ENCODE data around the gene KRTAP12-1.

Gene KRTAP12-1

DNA sequence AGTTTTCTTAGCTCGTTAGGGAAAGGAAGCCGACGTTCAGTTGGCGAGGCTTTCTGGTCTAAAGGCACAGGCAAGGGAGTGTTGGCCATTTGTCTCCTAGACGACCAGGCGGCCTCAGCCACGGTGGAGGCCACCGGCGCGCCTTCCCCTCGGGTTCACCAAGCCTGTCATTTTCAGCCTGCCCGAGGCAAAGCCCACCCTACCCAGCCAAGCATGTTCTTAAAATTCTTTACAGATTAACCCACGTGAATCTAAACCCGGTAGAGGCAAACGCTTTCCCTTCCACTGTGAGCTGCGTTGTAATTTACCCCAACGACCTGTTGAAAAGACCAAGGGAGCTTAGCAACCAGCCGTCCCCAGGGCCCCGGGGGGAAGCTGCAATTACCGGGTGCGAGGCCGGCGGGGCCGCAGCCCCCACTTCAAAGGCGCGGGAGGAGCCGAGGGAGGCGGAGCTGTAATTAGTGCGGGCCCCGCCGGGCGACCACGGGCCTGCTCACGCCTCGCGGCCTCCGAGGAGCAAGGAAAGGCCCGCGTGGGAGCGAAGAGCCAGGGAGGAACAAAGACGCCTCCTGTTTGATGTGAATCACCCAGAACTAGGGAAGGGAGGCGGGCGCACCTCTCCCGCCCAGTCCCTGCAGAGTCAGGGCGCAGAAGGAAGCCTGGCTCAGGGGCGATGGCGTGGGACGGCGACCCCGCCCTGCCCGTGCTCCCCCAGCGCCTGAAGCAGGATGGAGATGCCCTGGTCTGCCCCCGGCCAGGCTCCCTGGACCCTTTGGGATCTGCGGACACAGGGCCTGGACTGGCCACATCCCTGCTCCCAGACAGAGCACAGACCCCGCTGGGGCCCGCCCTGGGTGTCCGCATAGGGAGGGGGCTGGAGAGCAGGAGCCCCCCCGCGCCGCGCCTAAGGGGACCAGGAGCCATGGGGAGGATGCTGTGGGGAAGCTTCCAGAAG lies 41.5 kb upstream of the KRTAP12-1 start:
- peaks cover 0 to 9% of the 10 kb centered on the region in 2 donors for H3K4me1 ChIP-seq (ENCODE audit: control insufficient read depth in 1 of 2, insufficient read depth in 2 of 2, low read length in 2 of 2)
- H3K27ac ChIP-seq (ENCODE audit: low read length), result no peak overlapping the region
- no peaks in the 10 kb centered on the region for H3K9me3 ChIP-seq (ENCODE audit: control insufficient read depth in 1 of 2, low read length in 2 of 2)
- peak overlapping the region in 1 of 2 donors; percentile 8 for H3K4me3 ChIP-seq (ENCODE audit: low read depth in 1 of 2, low read length in 2 of 2)
- no peaks in the 10 kb centered on the region for H3K36me3 ChIP-seq (ENCODE audit: control insufficient read depth in 1 of 2, insufficient read depth in 2 of 2, low read length in 2 of 2)
- peaks cover 22% of the 10 kb centered on the region for H3K27me3 ChIP-seq (ENCODE audit: low read depth, low read length)

DNA sequence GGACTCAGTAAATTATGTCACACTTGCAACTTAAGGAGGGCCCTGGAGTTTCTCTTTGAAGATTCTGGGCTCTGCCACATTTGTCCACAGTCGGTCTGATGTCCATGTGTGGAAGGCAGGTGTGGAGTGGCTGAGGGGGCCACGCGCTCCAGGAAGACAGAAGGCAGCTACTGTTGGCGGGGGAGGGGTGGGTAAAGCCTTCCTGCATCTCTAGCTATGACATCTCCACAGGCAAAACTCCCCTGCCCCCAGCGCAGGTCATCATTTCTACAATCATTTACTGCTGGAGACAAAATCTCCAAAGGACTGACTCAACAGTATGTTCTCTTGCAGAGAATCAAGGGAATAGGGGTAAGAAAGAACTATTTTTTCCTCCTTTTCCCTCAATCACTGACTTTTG lies 40.8 kb upstream of the KRTAP12-1 start:
- peaks cover 0 to 9% of the 10 kb centered on the region in 2 donors for H3K4me1 ChIP-seq (ENCODE audit: control insufficient read depth in 1 of 2, insufficient read depth in 2 of 2, low read length in 2 of 2)
- H3K9me3 ChIP-seq (ENCODE audit: control insufficient read depth in 1 of 2, low read length in 2 of 2), result no peaks in the 10 kb centered on the region
- H3K27me3 ChIP-seq (ENCODE audit: low read depth, low read length), result peaks cover 22% of the 10 kb centered on the region
- no peaks in the 10 kb centered on the region for H3K36me3 ChIP-seq (ENCODE audit: control insufficient read depth in 1 of 2, insufficient read depth in 2 of 2, low read length in 2 of 2)
- H3K4me3 ChIP-seq (ENCODE audit: low read depth in 1 of 2, low read length in 2 of 2), result peak overlapping the region in 1 of 2 donors; percentile 8
- H3K27ac ChIP-seq (ENCODE audit: low read length), result no peak overlapping the region

DNA sequence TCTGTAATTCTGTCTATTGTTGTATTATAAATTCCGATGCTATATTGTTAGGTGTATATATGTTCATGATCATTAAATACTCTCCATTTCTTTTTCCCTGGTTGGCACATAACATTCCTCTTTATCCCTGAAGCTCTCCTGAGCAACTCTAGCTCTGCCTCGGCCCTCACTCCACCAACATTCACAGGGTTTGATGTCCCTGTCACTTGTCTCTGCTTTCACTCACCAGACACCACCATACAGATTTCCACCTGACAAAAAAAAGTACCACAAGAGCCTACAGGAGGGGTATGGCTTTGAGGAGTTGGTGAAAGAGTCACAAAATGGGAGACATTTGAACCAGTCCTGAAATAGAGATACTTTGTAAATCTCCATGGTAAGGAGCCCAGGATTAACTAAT lies 38.2 kb upstream of the KRTAP12-1 start:
- Histone ChIP-seq H3K36me3 (ENCODE audit: control insufficient read depth in 1 of 2, insufficient read depth in 2 of 2, low read length in 2 of 2) (no peaks in the 10 kb centered on the region), H3K27ac (ENCODE audit: low read length) (no peak overlapping the region), H3K27me3 (ENCODE audit: low read depth, low read length) (peaks cover 16% of the 10 kb centered on the region), H3K4me1 (ENCODE audit: control insufficient read depth in 1 of 2, insufficient read depth in 2 of 2, low read length in 2 of 2) (peaks cover 0 to 9% of the 10 kb centered on the region in 2 donors), H3K4me3 (ENCODE audit: low read depth in 1 of 2, low read length in 2 of 2) (no peak overlapping the region), H3K9me3 (ENCODE audit: control insufficient read depth in 1 of 2, low read length in 2 of 2) (no peaks in the 10 kb centered on the region)

DNA sequence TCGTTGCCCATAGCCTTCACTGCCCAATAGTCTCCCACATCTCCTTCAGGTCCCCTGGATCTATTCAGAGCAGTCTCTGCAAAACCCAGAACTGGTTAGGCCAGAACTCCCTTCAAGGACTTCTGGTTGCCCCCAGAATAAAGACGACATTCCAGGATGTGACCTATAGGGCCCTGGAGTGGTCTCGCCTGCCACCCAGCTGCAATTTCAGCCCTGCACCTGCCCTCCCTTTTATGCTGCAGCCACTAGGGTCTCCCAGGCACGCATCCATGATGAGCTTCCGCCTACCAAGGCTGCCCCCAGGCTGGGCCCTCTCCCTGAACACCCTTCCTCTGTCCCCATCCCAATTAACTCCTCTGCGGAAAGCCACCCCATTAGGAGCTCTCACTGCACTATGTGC lies 36.6 kb upstream of the KRTAP12-1 start:
- Histone ChIP-seq H3K36me3 (ENCODE audit: control insufficient read depth in 1 of 2, insufficient read depth in 2 of 2, low read length in 2 of 2) (no peaks in the 10 kb centered on the region), H3K9me3 (ENCODE audit: control insufficient read depth in 1 of 2, low read length in 2 of 2) (no peaks in the 10 kb centered on the region), H3K4me3 (ENCODE audit: low read depth in 1 of 2, low read length in 2 of 2) (no peak overlapping the region), H3K27ac (ENCODE audit: low read length) (no peak overlapping the region), H3K4me1 (ENCODE audit: control insufficient read depth in 1 of 2, insufficient read depth in 2 of 2, low read length in 2 of 2) (peaks cover 0 to 6% of the 10 kb centered on the region in 2 donors), H3K27me3 (ENCODE audit: low read depth, low read length) (peaks cover 22% of the 10 kb centered on the region)

DNA sequence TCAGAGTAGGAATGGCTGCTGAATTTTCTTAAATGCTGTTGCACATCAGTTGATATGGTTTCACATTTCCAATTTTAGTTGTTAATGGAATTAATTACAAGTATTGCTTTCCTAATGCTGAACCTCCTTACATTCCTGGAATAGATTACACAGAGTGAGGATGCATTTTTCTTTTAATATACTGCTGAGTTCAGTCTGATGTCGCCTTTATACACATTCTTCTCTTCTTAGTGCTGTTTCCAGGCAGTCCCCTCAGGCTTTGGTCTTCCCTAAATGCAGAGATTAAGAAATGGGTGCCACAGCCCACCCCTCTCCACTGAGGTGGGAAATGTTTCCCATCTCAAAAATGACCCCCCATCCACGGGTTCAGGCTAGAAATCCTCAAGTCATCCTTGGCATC lies 36.1 kb upstream of the KRTAP12-1 start:
- no peaks in the 10 kb centered on the region for H3K9me3 ChIP-seq (ENCODE audit: control insufficient read depth in 1 of 2, low read length in 2 of 2)
- peaks cover 22% of the 10 kb centered on the region for H3K27me3 ChIP-seq (ENCODE audit: low read depth, low read length)
- peaks cover 0 to 2% of the 10 kb centered on the region in 2 donors for H3K4me1 ChIP-seq (ENCODE audit: control insufficient read depth in 1 of 2, insufficient read depth in 2 of 2, low read length in 2 of 2)
- no peak overlapping the region for H3K4me3 ChIP-seq (ENCODE audit: low read depth in 1 of 2, low read length in 2 of 2)
- no peak overlapping the region for H3K27ac ChIP-seq (ENCODE audit: low read length)
- no peaks in the 10 kb centered on the region for H3K36me3 ChIP-seq (ENCODE audit: control insufficient read depth in 1 of 2, insufficient read depth in 2 of 2, low read length in 2 of 2)

DNA sequence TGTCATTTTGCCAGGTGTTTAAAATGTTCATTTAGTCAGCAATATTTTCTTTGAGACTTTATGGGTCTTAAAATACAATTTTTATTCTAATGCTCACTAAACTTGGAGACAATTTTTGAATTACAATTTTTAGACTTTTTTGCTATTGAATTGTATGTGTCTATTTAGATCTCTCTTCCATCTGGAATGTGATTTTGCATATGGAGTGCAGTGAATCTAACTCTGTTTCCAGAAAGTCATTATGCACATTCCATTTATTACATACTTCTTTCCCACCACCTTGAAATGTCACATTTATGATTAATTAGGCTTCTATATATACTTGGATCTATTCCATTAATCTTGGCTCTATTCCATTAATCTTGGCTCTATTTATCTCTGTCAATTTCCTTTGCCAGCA lies 35.0 kb upstream of the KRTAP12-1 start:
- Histone ChIP-seq H3K4me1 (ENCODE audit: control insufficient read depth in 1 of 2, insufficient read depth in 2 of 2, low read length in 2 of 2) (no peaks in the 10 kb centered on the region), H3K4me3 (ENCODE audit: low read depth in 1 of 2, low read length in 2 of 2) (no peak overlapping the region), H3K27ac (ENCODE audit: low read length) (no peak overlapping the region), H3K36me3 (ENCODE audit: control insufficient read depth in 1 of 2, insufficient read depth in 2 of 2, low read length in 2 of 2) (no peaks in the 10 kb centered on the region), H3K9me3 (ENCODE audit: control insufficient read depth in 1 of 2, low read length in 2 of 2) (no peaks in the 10 kb centered on the region), H3K27me3 (ENCODE audit: low read depth, low read length) (peaks cover 25% of the 10 kb centered on the region)

DNA sequence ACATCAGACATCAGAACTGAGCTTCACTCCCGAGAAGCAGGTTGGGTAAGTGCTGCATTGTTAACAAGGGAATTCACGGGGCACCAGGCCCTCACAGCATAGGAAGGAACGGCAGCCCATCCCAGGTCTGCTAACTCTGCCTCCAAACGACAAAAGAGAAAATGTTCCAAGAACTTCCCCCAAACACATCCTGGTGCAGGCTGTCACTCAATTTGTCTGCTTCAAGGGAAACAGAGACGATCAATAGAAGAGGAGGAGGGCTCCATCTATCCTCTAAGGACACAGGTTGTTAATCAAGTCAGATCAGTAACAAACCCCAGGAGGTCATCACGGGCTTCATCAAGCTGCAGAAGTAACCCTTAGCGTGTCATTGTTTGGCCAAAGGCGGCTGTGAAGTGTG lies 32.9 kb upstream of the KRTAP12-1 start:
- H3K9me3 ChIP-seq (ENCODE audit: control insufficient read depth in 1 of 2, low read length in 2 of 2), result no peaks in the 10 kb centered on the region
- H3K27ac ChIP-seq (ENCODE audit: low read length), result no peak overlapping the region
- no peaks in the 10 kb centered on the region for H3K36me3 ChIP-seq (ENCODE audit: control insufficient read depth in 1 of 2, insufficient read depth in 2 of 2, low read length in 2 of 2)
- peaks cover 39% of the 10 kb centered on the region for H3K27me3 ChIP-seq (ENCODE audit: low read depth, low read length)
- H3K4me3 ChIP-seq (ENCODE audit: low read depth in 1 of 2, low read length in 2 of 2), result no peak overlapping the region
- H3K4me1 ChIP-seq (ENCODE audit: control insufficient read depth in 1 of 2, insufficient read depth in 2 of 2, low read length in 2 of 2), result peaks cover 0 to 12% of the 10 kb centered on the region in 2 donors

DNA sequence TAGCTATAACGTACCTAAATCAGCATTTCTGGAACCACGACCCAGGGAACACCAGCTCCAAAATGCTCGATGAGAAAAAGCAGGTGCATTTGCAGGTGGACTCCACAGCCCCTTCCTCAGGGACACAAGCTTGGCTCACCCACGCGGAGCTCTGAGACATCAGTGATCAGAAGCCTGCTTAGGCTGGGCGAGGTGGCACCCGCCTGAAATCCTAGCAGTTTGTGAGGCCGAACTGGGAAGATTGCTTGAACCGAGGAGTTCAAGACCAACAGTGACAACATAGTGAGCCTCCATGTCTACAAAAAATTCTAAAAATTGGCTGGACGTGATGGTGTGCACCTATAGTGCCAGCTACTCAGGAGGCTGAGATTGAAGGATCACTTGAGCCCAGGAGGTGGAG lies 31.9 kb upstream of the KRTAP12-1 start:
- H3K27me3 ChIP-seq (ENCODE audit: low read depth, low read length), result peaks cover 47% of the 10 kb centered on the region
- no peaks in the 10 kb centered on the region for H3K9me3 ChIP-seq (ENCODE audit: control insufficient read depth in 1 of 2, low read length in 2 of 2)
- H3K36me3 ChIP-seq (ENCODE audit: control insufficient read depth in 1 of 2, insufficient read depth in 2 of 2, low read length in 2 of 2), result no peaks in the 10 kb centered on the region
- H3K4me3 ChIP-seq (ENCODE audit: low read depth in 1 of 2, low read length in 2 of 2), result no peak overlapping the region
- no peak overlapping the region for H3K27ac ChIP-seq (ENCODE audit: low read length)
- peaks cover 0 to 21% of the 10 kb centered on the region in 2 donors for H3K4me1 ChIP-seq (ENCODE audit: control insufficient read depth in 1 of 2, insufficient read depth in 2 of 2, low read length in 2 of 2)

DNA sequence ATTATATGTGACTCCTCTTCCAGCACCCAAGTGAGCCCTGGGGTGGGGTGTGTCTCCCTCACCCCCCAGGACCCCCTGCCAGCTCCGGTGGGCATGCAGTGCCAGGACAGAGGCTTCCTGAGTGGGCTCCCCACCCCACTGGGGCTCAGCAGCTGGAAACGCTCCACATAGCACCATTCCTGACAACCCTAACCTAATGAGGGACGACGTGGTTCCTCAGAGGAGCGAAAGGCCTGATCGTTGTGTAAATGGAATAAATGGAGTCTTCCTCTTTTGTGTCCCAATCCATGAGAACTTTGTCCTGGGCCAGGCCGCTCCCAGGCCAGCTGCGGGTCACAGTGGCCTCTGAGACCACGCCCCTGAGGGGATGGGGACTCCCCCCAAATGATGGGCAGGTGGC lies 31.2 kb upstream of the KRTAP12-1 start:
- H3K27me3 ChIP-seq (ENCODE audit: low read depth, low read length), result peaks cover 50% of the 10 kb centered on the region
- peaks cover 0 to 21% of the 10 kb centered on the region in 2 donors for H3K4me1 ChIP-seq (ENCODE audit: control insufficient read depth in 1 of 2, insufficient read depth in 2 of 2, low read length in 2 of 2)
- H3K4me3 ChIP-seq (ENCODE audit: low read depth in 1 of 2, low read length in 2 of 2), result no peak overlapping the region
- H3K9me3 ChIP-seq (ENCODE audit: control insufficient read depth in 1 of 2, low read length in 2 of 2), result no peaks in the 10 kb centered on the region
- H3K27ac ChIP-seq (ENCODE audit: low read length), result no peak overlapping the region
- no peaks in the 10 kb centered on the region for H3K36me3 ChIP-seq (ENCODE audit: control insufficient read depth in 1 of 2, insufficient read depth in 2 of 2, low read length in 2 of 2)

DNA sequence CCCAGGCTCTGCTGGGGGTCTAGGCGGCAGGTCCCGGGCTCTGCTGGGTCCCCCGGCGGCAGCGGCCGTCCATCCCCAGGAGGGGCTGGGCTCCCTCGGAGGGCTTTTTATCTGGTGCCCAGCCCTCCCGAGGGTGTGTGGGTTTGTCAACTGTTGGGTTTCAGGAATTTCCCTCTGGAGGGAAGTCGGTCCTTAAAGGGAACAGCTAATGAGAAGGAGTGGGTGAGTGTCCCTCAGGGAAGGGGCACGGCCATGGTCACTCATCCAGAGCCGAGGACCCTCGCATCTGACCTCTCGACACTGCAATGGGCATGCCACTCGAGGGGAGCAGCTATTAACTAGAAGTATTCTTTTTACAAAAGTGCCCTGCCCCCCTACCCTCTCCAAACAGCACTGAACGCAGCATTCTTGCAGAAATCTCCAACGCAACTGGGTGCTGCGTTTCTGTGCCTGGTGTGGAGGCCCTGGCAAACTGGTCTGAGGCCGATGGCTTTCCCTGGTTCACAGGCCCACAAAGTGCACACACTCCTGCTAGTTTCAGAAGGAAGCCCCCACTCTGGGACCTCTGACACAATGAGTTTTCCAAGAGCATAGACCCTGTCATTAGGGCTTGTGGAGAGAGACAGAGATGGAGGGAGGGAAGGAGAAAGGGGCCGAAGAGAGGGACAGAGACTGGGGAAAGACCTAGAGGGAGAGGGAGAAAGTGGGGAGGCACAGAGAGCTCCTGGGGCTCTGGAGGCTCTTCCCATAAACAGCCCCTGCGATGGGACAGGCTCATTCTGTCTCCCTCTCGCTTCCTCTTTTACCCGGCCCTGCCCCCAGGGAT lies 30.5 kb upstream of the KRTAP12-1 start:
- Histone ChIP-seq H3K4me1 (ENCODE audit: control insufficient read depth in 1 of 2, insufficient read depth in 2 of 2, low read length in 2 of 2) (peaks cover 0 to 21% of the 10 kb centered on the region in 2 donors), H3K9me3 (ENCODE audit: control insufficient read depth in 1 of 2, low read length in 2 of 2) (no peaks in the 10 kb centered on the region), H3K4me3 (ENCODE audit: low read depth in 1 of 2, low read length in 2 of 2) (no peak overlapping the region), H3K27me3 (ENCODE audit: low read depth, low read length) (peaks cover 53% of the 10 kb centered on the region), H3K27ac (ENCODE audit: low read length) (no peak overlapping the region), H3K36me3 (ENCODE audit: control insufficient read depth in 1 of 2, insufficient read depth in 2 of 2, low read length in 2 of 2) (no peaks in the 10 kb centered on the region)

Data from muscle layer of duodenum (tissue), 2 donors.